ENCODE results near the gene ETHE1.
"Not testable (repeated sequence)": the region's sequence is repeated elsewhere in the genome, so short reads cannot be mapped to it uniquely, and the experiment has no call there.

ETHE1 gene

DNA sequence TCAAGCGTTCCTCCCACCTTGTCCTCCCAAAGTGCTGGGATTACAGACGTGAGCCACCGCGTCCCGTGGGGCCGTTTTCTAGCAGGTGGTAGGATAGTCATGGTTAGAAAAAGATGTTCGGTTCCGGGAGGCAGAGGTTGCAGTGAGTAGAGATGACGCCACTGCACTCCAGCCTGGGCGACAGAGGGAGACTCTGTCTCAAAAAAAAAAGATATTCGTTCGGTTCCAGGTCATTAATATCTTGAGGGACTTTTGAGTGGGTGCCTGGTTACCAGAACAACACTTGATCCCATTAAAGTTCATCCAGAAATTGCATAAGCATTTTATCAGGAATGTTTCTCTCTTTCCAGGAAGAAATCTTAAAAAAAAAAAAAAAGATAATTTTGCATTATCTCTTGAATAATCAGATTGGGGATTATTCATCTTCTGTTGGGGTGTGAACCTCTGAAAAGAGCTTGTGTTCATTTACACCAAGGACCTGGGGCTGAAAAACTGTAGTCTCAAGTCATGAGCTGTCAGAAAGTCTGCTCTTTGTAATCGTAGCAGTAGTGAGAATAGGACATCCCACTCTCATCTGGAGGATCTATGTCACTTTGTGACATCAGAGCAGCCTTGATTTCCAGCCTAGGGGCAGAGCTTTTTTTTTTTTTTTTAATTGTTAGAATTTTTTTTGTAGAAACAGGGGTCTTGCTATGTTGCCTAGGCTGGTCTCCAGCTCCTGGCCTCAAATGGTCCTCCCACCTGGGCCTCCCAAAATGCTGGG is 1.0 kb upstream of the ETHE1 start:
- peak overlapping the region; percentile 70 for H3K4me3 Mint-ChIP-seq
- no peaks in the 10 kb centered on the region for H3K9me3 Mint-ChIP-seq
- ATAC-seq (replicated peaks; ENCODE audit: extremely low read depth, poor library complexity, severe bottlenecking) (no peak), DNase-seq (ENCODE audit: low spot score in 2 of 2) (no peak)
- no peaks in the 10 kb centered on the region for H3K27me3 Mint-ChIP-seq
- peaks cover 37% of the 10 kb centered on the region for H3K4me1 Mint-ChIP-seq
- H3K27ac Mint-ChIP-seq (ENCODE audit: low read depth), result peak overlapping the region; percentile 82
- H3K36me3 Mint-ChIP-seq (ENCODE audit: insufficient read depth), result no peaks in the 10 kb centered on the region

DNA sequence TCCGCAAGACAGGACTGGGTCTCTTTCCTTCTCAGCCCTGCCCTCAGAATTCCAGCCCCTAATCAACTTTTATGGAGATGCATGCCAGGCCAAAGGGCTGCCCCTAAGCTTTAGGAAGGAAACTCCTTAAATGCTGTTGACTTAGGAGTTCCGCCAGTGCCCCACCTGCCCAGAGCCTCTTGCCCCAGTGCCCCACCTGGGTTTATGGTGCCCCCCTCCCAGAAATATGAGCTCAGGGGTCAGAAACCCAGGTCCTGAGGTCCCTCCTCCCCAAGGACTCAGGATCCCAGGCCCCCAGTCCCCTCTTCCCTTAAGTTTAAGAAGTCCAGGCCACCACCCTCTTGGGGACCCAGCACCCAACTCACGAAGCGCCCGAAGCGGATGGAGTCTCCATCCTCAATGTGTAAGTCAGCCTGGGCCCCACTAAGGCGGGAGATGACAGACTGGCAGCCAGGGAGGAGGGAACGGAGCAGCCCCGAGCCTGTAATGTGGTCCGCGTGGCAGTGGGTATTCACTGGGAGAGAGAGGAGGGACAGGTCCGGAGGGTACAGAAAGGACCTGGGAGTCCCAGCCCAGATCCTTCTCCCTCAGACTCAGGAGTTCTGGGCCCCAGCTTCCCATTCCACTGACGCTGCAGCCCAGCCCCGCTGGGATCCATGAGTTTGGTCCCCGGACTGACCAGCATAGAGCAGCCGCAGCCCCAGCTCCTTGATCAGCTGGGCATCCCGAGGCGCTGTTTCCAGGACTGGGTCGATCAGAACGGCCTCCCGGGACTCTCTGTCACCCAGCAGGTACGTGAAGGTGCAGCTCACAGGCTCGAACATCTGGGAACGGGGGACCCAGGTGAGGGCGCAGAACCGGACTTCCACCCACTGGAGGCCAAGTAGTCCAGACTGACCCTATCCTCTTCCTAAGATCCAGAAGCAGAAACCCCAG is 897 bp downstream of the ETHE1 start:
- Mint-ChIP-seq H3K9me3 (no peaks in the 10 kb centered on the region), H3K4me1 (peaks cover 30% of the 10 kb centered on the region), H3K27ac (ENCODE audit: low read depth) (peak overlapping the region; percentile 82), H3K36me3 (ENCODE audit: insufficient read depth) (no peaks in the 10 kb centered on the region), H3K27me3 (no peaks in the 10 kb centered on the region), H3K4me3 (peak overlapping the region; percentile 70)
- DNase-seq (ENCODE audit: low spot score in 2 of 2) (no peak), ATAC-seq (replicated peaks; ENCODE audit: extremely low read depth, poor library complexity, severe bottlenecking) (peak; percentile 26)

DNA sequence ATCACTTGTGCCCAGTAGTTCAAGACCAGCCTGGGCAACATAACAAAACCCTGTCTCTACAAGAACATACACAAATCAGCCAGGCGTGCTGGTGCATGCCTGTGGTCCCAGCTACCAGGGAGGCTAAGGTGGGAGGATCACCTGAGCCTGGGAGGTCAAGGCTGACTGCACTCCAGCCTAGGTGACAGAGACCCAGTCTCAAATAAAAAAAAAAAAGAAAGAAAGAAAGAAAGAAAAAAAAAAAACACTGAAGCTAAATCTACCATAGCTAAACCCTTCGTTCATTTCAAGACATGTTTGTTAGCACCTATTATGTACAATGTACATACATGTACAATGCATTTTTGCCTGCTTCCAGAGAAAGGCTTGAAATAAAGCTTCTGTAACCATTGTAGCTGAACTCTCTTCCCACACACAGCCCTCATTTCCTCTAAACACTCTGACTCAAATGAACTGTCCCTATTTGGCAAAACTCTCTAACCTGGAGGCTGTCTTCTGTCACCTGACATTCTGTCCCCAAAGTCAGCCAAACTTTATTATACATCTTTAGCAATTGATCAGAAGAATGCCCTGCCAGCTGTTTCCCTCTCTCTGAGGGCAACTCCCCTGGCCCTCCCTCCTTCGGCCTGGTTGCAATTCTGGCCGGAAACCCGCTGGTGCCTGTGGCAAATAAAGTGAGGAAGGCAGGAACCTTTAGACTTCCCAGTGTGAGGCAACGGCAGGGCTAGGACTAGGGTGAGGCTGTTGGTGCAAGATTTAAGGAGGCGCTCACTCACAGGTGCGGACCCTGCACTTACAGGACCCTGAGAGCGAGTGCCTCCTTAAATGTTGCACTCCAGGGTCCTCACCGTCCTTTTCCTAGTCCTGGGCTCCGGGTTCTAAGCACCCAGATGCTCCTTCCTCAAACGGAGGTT is 1.8 kb downstream of the ETHE1 start:
- Mint-ChIP-seq H3K9me3 (no peaks in the 10 kb centered on the region), H3K36me3 (ENCODE audit: insufficient read depth) (no peaks in the 10 kb centered on the region), H3K4me1 (peaks cover 30% of the 10 kb centered on the region), H3K27me3 (no peaks in the 10 kb centered on the region), H3K27ac (ENCODE audit: low read depth) (peak overlapping the region; percentile 82), H3K4me3 (peak overlapping the region; percentile 70)
- ATAC-seq (replicated peaks; ENCODE audit: extremely low read depth, poor library complexity, severe bottlenecking), result peak; percentile 54
- DNase-seq (ENCODE audit: low spot score in 2 of 2), result no peak

DNA sequence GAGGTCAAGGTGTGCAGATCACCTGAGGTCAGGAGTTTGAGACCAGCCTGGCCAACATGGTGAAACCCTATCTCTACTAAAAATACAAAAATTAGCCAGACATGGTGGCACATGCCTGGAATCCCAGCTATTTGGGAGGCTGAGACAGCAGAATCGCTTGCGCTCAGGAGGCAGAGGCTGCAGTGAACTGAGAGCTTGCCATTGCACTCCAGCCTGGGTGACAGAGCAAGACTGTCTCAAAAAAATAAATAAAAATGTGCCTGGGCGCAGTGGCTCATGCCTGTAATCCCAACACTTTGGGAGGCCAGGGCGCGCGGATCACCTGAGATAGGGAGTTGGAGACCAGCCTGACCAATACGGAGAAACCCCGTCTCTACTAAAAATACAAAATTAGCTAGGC is 3.3 kb downstream of the ETHE1 start:
- not testable (repeated sequence) for H3K27me3 Mint-ChIP-seq; H3K4me3 Mint-ChIP-seq; H3K9me3 Mint-ChIP-seq; ATAC-seq (replicated peaks; ENCODE audit: extremely low read depth, poor library complexity, severe bottlenecking); H3K27ac Mint-ChIP-seq (ENCODE audit: low read depth); H3K36me3 Mint-ChIP-seq (ENCODE audit: insufficient read depth); DNase-seq (ENCODE audit: low spot score in 2 of 2)
- peaks cover 36% of the 10 kb centered on the region for H3K4me1 Mint-ChIP-seq

DNA sequence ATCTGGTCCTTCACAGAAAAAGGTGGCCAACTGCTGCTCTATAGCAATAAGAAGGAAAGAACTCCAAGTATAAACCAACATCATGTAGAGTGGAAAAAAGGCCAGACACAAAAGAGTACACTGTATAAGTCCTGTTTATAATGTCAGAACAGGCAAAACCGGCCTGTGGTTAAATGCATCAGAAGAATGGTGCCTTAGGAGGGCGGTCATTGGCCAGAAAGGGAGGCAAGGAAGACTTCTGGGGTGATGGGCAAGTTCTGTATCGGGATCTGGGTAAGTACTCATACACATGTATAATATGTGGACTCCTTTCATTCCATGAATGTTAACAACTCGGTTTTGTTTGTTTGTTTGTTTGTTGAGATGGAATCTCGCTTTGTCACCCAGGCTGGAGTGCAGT is 4.1 kb downstream of the ETHE1 start:
- Mint-ChIP-seq H3K27ac (ENCODE audit: low read depth) (no peak overlapping the region), H3K9me3 (no peaks in the 10 kb centered on the region), H3K4me1 (peaks cover 36% of the 10 kb centered on the region), H3K4me3 (no peak overlapping the region), H3K36me3 (ENCODE audit: insufficient read depth) (peaks cover 3% of the 10 kb centered on the region), H3K27me3 (no peaks in the 10 kb centered on the region)
- DNase-seq (ENCODE audit: low spot score in 2 of 2) (no peak), ATAC-seq (replicated peaks; ENCODE audit: extremely low read depth, poor library complexity, severe bottlenecking) (no peak)

DNA sequence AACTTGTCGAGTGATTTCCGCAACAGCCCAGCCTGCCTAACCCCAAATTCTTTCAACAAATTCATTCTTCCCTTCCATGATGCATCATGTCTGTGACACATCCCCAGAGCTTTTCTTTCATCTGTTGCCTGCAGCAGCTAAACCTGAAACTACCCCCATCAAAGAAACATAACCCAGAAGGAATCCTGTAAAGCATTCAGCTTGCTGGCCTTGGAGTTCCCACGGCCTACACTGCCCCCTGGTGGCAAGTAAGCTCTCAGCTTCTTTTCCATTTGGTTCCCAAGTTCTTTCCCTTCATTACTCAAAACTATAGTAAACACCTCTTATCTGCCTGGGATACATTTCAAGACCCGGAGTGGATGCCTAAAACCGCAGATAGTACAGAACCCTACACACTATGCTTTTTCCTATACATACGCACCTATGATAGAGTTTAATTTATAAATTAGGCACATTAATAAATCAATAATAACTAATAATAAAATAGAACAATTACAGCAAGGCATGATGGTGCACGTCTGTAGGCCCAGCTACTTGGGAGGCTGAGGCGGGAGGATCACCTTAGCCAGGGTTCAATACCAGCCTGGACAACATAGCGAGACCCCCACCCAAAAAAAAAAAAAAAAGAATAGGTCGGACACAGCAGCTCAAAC is 7.4 kb downstream of the ETHE1 start:
- DNase-seq (ENCODE audit: low spot score in 2 of 2) (peak; percentile 60 to 70), ATAC-seq (replicated peaks; ENCODE audit: extremely low read depth, poor library complexity, severe bottlenecking) (peak; percentile 36)
- Mint-ChIP-seq H3K4me1 (peaks cover 9% of the 10 kb centered on the region), H3K9me3 (no peaks in the 10 kb centered on the region), H3K4me3 (no peak overlapping the region), H3K36me3 (ENCODE audit: insufficient read depth) (peaks cover 4% of the 10 kb centered on the region), H3K27me3 (no peaks in the 10 kb centered on the region), H3K27ac (ENCODE audit: low read depth) (no peak overlapping the region)

DNA sequence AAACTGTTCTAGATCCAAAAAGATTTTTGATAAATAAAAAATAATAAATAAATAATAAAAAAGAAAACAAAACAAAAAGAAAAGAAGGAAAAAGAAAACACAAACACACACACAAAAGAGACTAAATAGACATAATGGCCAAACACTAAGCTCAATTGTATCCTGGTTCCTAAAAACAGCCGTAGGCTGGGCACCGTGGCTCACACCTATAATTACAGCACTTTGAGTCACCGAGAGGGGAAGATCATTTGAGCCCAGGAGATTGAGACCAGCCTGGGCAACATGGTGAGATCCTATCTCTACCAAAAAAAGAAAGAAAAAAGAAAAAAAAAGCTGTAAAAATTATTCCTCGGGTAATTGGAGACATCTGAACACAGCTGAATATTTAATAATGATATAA is 8.9 kb downstream of the ETHE1 start:
- Mint-ChIP-seq H3K36me3 (ENCODE audit: insufficient read depth) (peaks cover 5% of the 10 kb centered on the region), H3K9me3 (no peaks in the 10 kb centered on the region)
- ATAC-seq (replicated peaks; ENCODE audit: extremely low read depth, poor library complexity, severe bottlenecking), result no peak

DNA sequence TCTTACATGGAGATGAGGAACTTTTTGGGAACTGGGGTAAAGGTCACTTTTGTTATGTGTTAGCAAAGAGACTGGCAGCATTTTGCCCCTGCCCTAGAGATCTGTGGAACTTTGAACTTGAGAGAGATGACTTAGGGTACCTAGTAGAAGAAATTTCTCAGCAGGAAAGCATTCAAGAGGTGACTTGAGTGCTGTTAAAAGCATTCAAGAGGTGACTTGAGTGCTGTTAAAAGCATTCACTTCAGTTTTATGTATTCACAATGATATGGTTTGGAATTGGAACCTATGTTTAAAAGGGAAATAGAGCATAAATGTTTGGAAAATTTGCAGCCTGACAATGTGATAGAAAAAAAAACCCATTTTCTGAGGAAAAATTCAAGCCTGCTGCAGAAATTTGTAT is 14.6 kb downstream of the ETHE1 start:
- H3K27me3 Mint-ChIP-seq; H3K9me3 Mint-ChIP-seq; DNase-seq (ENCODE audit: low spot score in 2 of 2): not testable (repeated sequence)

More for the DNA sequence above, 8.9 kb downstream of the ETHE1 start:
- DNase-seq (ENCODE audit: low spot score in 2 of 2), result no peak
- Mint-ChIP-seq H3K4me1 (peaks cover 6% of the 10 kb centered on the region), H3K27ac (ENCODE audit: low read depth) (no peak overlapping the region), H3K4me3 (no peak overlapping the region), H3K27me3 (no peaks in the 10 kb centered on the region)

DNA sequence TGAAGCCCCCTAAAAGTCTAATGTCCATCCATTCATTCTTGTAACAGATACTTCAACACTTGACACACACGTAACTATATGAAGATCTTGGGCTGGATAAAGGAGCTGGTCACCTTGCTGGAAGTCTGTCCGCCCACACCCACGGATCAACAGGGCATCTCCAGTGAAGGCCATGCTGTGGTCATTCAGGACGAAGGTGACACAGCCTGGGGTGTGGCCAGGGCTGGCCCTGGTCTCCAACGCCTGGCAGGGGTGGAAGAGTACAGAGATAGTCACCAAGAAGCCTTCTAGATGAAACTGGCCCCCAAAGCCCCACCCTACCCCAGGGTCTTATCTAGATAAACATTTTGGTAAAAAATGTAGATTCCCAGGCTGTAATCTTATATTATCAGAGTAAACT is 15.7 kb downstream of the ETHE1 start:
- H3K36me3 Mint-ChIP-seq (ENCODE audit: insufficient read depth), result peaks cover 16% of the 10 kb centered on the region

More for the DNA sequence above, 14.6 kb downstream of the ETHE1 start:
- peaks cover 15% of the 10 kb centered on the region for H3K36me3 Mint-ChIP-seq (ENCODE audit: insufficient read depth)
- H3K27ac Mint-ChIP-seq (ENCODE audit: low read depth), result peak overlapping the region; percentile 73
- not testable (repeated sequence) for H3K4me3 Mint-ChIP-seq; ATAC-seq (replicated peaks; ENCODE audit: extremely low read depth, poor library complexity, severe bottlenecking); H3K4me1 Mint-ChIP-seq

DNA sequence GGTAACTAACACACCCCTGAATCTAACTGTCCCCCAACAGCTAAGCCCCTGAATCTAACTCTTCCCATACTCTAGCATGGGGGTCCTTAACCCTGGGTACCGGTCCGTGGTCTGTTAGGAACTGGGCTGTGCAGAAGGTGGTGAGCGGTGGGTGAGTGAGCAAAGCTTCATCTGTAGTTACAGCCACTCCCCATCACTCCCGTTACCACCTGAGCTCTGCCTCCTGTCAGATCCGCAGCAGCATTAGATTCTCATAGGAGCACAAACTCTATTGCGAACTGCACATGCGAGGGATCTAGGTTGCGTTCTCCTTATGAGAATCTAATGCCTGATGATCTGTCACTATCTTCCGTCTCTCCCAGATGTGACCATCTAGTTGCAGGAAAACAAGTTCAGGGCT is 16.3 kb downstream of the ETHE1 start:
- no peaks in the 10 kb centered on the region for H3K27me3 Mint-ChIP-seq
- H3K4me1 Mint-ChIP-seq, result no peaks in the 10 kb centered on the region
- ATAC-seq (replicated peaks; ENCODE audit: extremely low read depth, poor library complexity, severe bottlenecking) (no peak), DNase-seq (ENCODE audit: low spot score in 2 of 2) (no peak)
- no peak overlapping the region for H3K4me3 Mint-ChIP-seq
- no peaks in the 10 kb centered on the region for H3K9me3 Mint-ChIP-seq
- H3K36me3 Mint-ChIP-seq (ENCODE audit: insufficient read depth), result peaks cover 16% of the 10 kb centered on the region
- no peak overlapping the region for H3K27ac Mint-ChIP-seq (ENCODE audit: low read depth)

More for the DNA sequence above, 15.7 kb downstream of the ETHE1 start:
- DNase-seq (ENCODE audit: low spot score in 2 of 2), result no peak
- Mint-ChIP-seq H3K4me3 (no peak overlapping the region), H3K27me3 (no peaks in the 10 kb centered on the region), H3K27ac (ENCODE audit: low read depth) (no peak overlapping the region), H3K9me3 (no peaks in the 10 kb centered on the region), H3K4me1 (no peaks in the 10 kb centered on the region)
- no peak for ATAC-seq (replicated peaks; ENCODE audit: extremely low read depth, poor library complexity, severe bottlenecking)

DNA sequence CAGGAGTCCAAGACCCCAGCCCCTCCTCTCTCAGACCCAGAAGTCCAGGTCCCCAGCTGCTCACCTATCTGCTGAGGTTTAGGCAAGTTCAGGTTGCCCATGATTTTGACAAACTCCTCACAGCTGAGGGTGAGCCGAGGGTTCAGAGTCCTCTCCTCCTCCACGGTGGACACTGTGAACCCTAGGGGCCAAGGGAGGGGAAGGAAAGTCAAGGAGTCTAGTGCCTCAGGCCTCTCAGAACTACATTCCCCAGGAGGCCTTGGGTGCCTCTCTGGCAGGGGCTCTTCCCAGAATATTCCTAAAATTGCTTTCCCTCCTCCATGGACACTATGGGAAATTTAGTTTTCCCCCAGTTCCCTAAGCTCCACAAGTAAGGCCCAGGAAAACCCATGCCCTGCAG is 19.1 kb downstream of the ETHE1 start:
- Mint-ChIP-seq H3K9me3 (no peaks in the 10 kb centered on the region), H3K27ac (ENCODE audit: low read depth) (peak overlapping the region; percentile 49), H3K36me3 (ENCODE audit: insufficient read depth) (peaks cover 19% of the 10 kb centered on the region), H3K27me3 (no peaks in the 10 kb centered on the region), H3K4me3 (no peak overlapping the region), H3K4me1 (peaks cover 15% of the 10 kb centered on the region)
- DNase-seq (ENCODE audit: low spot score in 2 of 2) (no peak), ATAC-seq (replicated peaks; ENCODE audit: extremely low read depth, poor library complexity, severe bottlenecking) (no peak)

DNA sequence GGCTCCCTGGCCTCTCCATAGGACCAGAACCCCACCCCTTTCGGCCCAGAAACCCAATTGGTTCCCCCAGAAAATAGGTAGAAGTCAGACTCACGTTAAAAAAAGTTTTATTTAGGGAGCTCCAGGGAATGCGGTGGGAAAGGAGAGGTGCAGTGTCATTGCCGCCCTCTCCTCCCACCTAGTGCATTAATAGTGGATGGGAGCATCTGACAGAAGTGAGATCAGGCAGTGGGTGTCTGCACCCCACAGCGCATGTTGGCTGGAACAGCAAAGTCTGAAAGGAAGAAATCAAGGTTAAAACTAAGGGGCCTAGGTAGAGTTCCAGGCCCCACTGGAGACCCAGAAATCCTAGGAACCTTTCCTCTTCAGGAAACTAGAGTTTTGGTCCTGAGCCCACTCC is 20.4 kb downstream of the ETHE1 start:
- H3K36me3 Mint-ChIP-seq (ENCODE audit: insufficient read depth), result peaks cover 21% of the 10 kb centered on the region
- H3K27ac Mint-ChIP-seq (ENCODE audit: low read depth), result no peak overlapping the region

More for the DNA sequence above, 20.4 kb downstream of the ETHE1 start:
- H3K4me1 Mint-ChIP-seq, result peaks cover 24% of the 10 kb centered on the region
- no peak overlapping the region for H3K4me3 Mint-ChIP-seq
- DNase-seq (ENCODE audit: low spot score in 2 of 2) (no peak), ATAC-seq (replicated peaks; ENCODE audit: extremely low read depth, poor library complexity, severe bottlenecking) (no peak)
- no peaks in the 10 kb centered on the region for H3K27me3 Mint-ChIP-seq
- no peaks in the 10 kb centered on the region for H3K9me3 Mint-ChIP-seq

Data from central memory CD8-positive, alpha-beta T cell (primary cell).